Spinal cord (tissue), 10 donors: ENCODE data around the gene ABL1. TPM values are rescaled to one million over a fixed set of nuclear protein-coding genes. Genes with fewer than 3 reads are reported as not detected.

Experiments used
- DNase-seq, 6 donors: peaks; one replicate each; pipeline versions ENCODE4 v3.0.0 to v3.0.0-alpha.2; 2013 to 2015; ENCODE audit warnings: low spot score in 6 of 6, low read depth in 4 of 6
- H3K27ac ChIP-seq: one replicate; pipeline ENCODE4 v1.5.1; 2013; ENCODE audit warnings: low read depth, low read length, control low read depth
- H3K27me3 ChIP-seq: one replicate; pipeline ENCODE4 v1.6.1; 2013; ENCODE audit warnings: low read length; ENCODE audit not compliant: control insufficient read depth, insufficient read depth
- H3K36me3 ChIP-seq: one replicate; pipeline ENCODE4 v1.6.1; 2013; ENCODE audit warnings: low read length; ENCODE audit not compliant: control insufficient read depth, insufficient read depth
- H3K4me1 ChIP-seq: one replicate; pipeline ENCODE4 v1.6.1; 2013; ENCODE audit warnings: low read length; ENCODE audit not compliant: control insufficient read depth, insufficient read depth
- H3K4me3 ChIP-seq: one replicate; pipeline ENCODE4 v1.5.1; 2013; ENCODE audit warnings: low read depth, low read length, control low read depth
- H3K9me3 ChIP-seq: one replicate; pipeline ENCODE4 v1.6.1; 2013; ENCODE audit warnings: low read length; ENCODE audit not compliant: control insufficient read depth, insufficient read depth
- WGBS: methylation state at CpG from one replicate; pipeline ENCODE4 v1.1.5; 2013; ENCODE audit warnings: missing lambda C conversion rate; ENCODE audit not compliant: insufficient coverage; 5-methylcytosine and 5-hydroxymethylcytosine counted together
- polyA plus RNA-seq, 2 donors: library from polyadenylated mRNA; unstranded; fragments of 120-200 nt; gene quantifications; one replicate each; pipeline ENCODE4 v1.2.1, GENCODE V29; 2013; ENCODE audit not compliant: insufficient read length in 2 of 2
- total RNA-seq, 2 donors: library from RNA; depleted of rRNA in 1 of 2; stranded (reverse); fragments of 120-200 nt in 1 of 2; fragments of >200 nt in 1 of 2; gene quantifications; one replicate each; pipeline versions ENCODE4 v1.2.3 to v1.2.4, GENCODE V29; 2013 to 2014
- donor health status: healthy.

ABL1 gene
- total and polyA plus RNA-seq, 4 donors = 36.6 to 72.7 (median 63.6) TPM

GRCh38 chr9:130927995-130928900 is 93.2 kb downstream of the ABL1 start:
- no peak overlapping the region for H3K4me3 ChIP-seq
- no peak overlapping the region for H3K27ac ChIP-seq
- peaks cover 4% of the 10 kb centered on the region for H3K27me3 ChIP-seq
- peaks cover 34% of the 10 kb centered on the region for H3K4me1 ChIP-seq
- 14% methylated on average over 6 of the region's 14 CpGs for whole genome bisulfite sequencing
- no peaks in the 10 kb centered on the region for H3K9me3 ChIP-seq
- H3K36me3 ChIP-seq = peaks cover 10% of the 10 kb centered on the region
- peak in 1 of 6 donors; percentile 55 for DNase-seq

DNA sequence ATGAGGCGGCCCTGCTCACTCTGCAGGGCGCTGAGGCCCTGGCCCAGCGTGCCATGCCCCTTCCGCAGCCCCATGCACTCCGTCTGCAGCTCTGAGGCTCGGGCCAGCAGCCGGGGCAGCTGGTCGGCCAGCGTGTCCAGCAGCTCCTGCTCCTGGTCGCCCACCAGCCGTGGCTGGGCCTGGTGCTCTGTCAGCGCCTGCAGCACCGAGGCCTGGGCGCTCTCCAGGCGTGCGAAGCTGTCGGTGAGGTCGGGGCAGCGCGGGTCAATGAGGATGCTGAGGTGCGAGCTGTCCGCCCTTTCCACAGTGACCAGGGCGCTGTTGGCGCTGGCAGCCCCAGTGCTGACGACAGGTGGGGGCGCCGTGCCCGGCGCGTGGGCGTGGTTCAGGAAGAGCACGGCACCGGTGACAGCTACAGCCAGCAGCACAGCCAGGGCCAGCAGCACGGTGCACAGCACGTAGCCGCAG is 94.6 kb downstream of the ABL1 start:
- H3K36me3 ChIP-seq = peaks cover 2% of the 10 kb centered on the region
- H3K27me3 ChIP-seq = peaks cover 11% of the 10 kb centered on the region
- no peak overlapping the region for H3K4me3 ChIP-seq
- 84% methylated on average over 36 of the region's 36 CpGs for WGBS
- H3K4me1 ChIP-seq = peaks cover 46% of the 10 kb centered on the region
- H3K27ac ChIP-seq = no peak overlapping the region
- no peaks in the 10 kb centered on the region for H3K9me3 ChIP-seq
- DNase-seq = no peak

DNA sequence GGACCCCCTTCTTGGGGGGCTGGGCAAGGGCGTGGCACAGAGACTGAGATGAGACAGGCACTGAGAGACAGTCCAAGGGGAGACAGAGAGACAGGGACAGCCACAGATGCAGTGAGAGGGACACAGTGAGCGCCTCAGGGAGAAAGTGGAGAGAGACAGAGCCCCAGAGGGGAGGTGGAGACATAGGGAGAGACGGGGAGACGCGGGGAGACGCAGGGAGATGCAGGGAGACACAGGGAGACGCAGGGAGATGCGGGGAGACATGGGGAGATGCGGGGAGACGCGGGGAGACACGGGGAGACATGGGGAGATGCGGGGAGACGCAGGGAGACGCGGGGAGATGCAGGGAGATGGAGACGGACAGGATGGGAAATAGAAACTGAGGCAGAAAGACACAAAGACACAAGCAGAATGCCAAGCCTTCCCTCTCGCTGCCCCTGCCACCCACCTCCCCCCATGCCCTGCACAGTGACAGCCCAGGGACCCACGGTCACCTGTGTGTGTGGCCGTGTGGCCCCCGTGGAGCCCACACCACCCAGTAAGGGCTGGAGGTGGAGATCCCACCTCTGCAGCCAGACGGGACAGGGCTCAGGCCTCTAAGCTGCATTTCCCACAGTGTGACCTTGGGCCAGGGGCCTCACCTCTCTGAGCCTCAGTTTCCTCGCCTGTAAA is 95.2 kb downstream of the ABL1 start:
- H3K9me3 ChIP-seq = no peaks in the 10 kb centered on the region
- H3K27ac ChIP-seq = no peak overlapping the region
- peaks cover 11% of the 10 kb centered on the region for H3K27me3 ChIP-seq
- H3K4me1 ChIP-seq = peaks cover 46% of the 10 kb centered on the region
- H3K36me3 ChIP-seq = peaks cover 2% of the 10 kb centered on the region
- no peak for DNase-seq
- WGBS = 93% methylated on average over 22 of the region's 23 CpGs
- H3K4me3 ChIP-seq = no peak overlapping the region

DNA sequence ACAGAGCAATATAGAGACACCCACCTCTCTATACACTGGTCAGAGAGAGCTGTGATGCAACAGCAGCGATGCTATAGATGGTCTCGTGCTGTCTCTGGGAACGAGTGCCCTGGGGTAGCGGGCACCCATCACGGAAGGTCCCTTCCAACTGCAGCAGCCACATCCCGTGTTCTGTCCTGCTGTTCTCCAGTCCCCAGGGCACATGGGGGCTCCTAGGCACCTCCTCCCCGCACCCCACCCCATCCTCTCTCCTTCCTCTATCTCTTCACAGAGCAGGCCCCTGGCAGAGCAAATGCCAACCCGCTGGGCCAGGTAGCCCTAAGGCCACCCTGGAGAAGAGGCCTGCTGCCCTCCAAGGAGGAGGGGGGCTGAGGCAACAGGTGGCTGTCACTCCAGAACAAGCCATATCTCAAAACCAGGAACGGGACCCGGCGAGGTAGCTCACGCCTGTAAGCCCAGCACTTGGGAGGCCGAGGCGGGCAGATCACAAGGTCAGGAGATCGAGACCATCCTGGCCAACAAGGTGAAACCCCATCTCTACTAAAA is 95.8 kb downstream of the ABL1 start:
- Histone ChIP-seq H3K27ac (no peak overlapping the region), H3K4me1 (peaks cover 48% of the 10 kb centered on the region)

GRCh38 chr9:130931508-130932254 is 96.6 kb downstream of the ABL1 start:
- peak in 1 of 6 donors; percentile 59 for DNase-seq
- Histone ChIP-seq H3K4me3 (no peak overlapping the region), H3K36me3 (peaks cover 2% of the 10 kb centered on the region), H3K9me3 (no peaks in the 10 kb centered on the region), H3K4me1 (peaks cover 57% of the 10 kb centered on the region), H3K27me3 (peaks cover 16% of the 10 kb centered on the region), H3K27ac (no peak overlapping the region)
- 52% methylated on average over 15 of the region's 20 CpGs for WGBS

More for the DNA sequence above, 95.8 kb downstream of the ABL1 start:
- no peak for DNase-seq
- no peaks in the 10 kb centered on the region for H3K9me3 ChIP-seq
- H3K36me3 ChIP-seq = peaks cover 2% of the 10 kb centered on the region
- no peak overlapping the region for H3K4me3 ChIP-seq
- peaks cover 13% of the 10 kb centered on the region for H3K27me3 ChIP-seq
- 92% methylated on average over 9 of the region's 15 CpGs for WGBS

DNA sequence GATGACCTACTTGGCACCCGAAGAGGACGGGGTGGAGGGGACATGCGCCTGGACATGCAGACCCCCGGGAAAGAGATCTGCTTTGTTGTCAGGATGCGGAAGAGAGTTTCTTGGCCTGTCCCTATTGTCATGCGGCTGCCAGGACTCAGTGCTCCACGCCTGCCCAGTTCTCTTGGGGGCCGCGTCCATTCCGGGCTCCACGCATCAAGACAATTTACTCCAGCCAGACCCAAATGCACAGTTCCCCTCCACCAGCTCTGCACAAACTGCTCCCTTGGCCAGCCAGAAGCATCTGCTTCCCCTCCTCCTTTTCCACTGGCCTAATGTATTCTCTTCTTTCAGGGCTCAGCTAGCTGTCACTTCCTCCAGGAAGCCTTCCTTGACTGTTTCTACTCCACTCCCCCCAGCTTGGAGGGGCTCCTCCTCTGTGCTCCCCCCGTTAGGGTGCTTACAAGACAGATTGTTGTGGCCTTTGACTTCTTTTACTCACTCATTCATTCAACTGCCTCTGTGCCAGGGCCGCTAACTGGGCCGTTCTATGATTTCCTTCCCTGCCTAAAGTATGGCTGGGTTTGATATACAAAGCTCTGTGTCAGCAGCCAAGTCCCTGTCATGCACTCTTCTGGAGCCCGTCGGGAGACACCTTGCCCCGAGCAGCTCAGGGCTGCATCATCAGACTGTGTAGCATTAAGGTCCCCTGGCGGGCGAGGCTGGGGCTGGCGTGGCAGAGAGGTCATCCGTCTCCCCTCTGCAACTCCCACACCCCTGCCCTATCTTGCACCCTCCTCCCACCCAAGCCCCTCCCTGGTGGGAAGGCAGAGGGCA is 97.4 kb downstream of the ABL1 start:
- H3K9me3 ChIP-seq = no peaks in the 10 kb centered on the region
- no peak overlapping the region for H3K27ac ChIP-seq
- H3K27me3 ChIP-seq = peaks cover 22% of the 10 kb centered on the region
- no peak overlapping the region for H3K4me3 ChIP-seq
- WGBS = 66% methylated on average over 14 of the region's 21 CpGs
- H3K4me1 ChIP-seq = peaks cover 57% of the 10 kb centered on the region
- peak in 1 of 6 donors; percentile 33 for DNase-seq
- peaks cover 3% of the 10 kb centered on the region for H3K36me3 ChIP-seq

DNA sequence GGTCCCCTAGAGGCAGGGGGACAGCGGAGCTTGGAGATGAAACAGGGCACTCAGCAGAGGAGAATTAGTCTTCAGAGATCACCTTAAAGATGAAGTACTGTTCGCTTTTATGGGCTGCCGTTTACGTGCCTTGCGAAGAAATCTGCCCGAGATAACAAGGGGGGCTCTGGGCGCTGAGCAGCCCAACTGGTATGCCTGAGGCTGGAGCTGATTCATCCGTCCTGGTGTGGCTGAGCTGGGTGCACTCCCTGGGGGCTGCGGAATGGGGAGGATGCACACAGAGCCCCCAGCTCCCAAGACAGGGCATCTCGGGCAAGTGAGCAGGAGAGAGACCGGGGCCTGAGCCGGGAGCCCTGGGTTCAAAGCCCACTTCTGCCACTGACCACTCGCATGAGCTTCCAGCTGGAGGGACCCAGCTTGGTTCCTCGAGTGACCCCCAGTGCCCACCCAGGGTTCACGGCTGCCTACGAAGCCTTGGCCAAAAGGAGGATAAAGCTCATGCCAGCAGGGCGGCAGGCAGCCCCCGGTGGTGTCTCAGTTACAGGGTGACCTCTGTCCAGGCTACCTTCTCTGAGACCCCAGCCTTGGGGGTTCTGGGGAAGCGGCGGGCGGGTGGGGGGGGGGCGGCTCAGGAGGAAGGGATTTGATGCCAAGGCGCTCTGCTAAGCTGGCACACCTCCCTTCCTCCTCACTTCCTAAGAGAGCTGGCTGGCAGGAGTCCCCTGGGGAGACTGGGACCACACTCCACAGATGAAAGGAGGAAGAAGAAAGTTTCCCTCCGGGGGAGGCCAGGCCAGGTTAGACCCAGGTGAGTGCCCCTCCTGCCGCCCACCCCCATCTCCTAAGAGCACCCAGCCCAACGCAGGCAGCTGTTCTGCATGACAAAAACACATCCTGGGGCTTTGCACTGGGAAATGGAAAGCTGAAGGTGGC is 98.3 kb downstream of the ABL1 start:
- peaks cover 29% of the 10 kb centered on the region for H3K27me3 ChIP-seq

GRCh38 chr9:130934246-130934645 is 99.2 kb downstream of the ABL1 start:
- Histone ChIP-seq H3K4me1 (peaks cover 54% of the 10 kb centered on the region), H3K27me3 (peaks cover 34% of the 10 kb centered on the region), H3K36me3 (peaks cover 5% of the 10 kb centered on the region), H3K4me3 (no peak overlapping the region), H3K27ac (no peak overlapping the region), H3K9me3 (no peaks in the 10 kb centered on the region)
- no peak for DNase-seq
- WGBS = 78% methylated on average over 11 of the region's 11 CpGs

More for the DNA sequence above, 98.3 kb downstream of the ABL1 start:
- H3K9me3 ChIP-seq = no peaks in the 10 kb centered on the region
- H3K4me1 ChIP-seq = peaks cover 59% of the 10 kb centered on the region
- no peak overlapping the region for H3K4me3 ChIP-seq
- no peak overlapping the region for H3K27ac ChIP-seq
- H3K36me3 ChIP-seq = peaks cover 5% of the 10 kb centered on the region
- DNase-seq = peak in 2 of 6 donors; percentile 49 to 75
- WGBS = 31% methylated on average over 19 of the region's 26 CpGs
